Loucy (cell line): ENCODE results near the gene KRT12.

Source experiments
- CTCF ChIP-seq: fragments of 200-600 bp; sonication (generic); conservative IDR thresholded peaks from 2 replicates; pipeline ENCODE4 v1.5.1; 2014; ENCODE audit warnings: mild to moderate bottlenecking, antibody characterized with exemption, low read length
- EZH2phosphoT487 ChIP-seq: fragments of 200-600 bp; IDR thresholded peaks from 2 replicates; pipeline ENCODE4 v1.6.1; 2018; ENCODE audit warnings: antibody characterized with exemption, mild to moderate bottlenecking, moderate library complexity, borderline replicate concordance

- TF ChIP-seq CTCF (peak; percentile 91), EZH2phosphoT487 (no peak)
Measured at GRCh38 chr17:40909351-40909750, 42.3 kb upstream of the KRT12 start.
